ENCODE measurements around the gene ADGRV1.

- TF ChIP-seq CTCF (IDR thresholded peaks at IDR 0.05) (no peak), USF1 (IDR thresholded peaks at IDR 0.05; ENCODE audit: borderline replicate concordance, low read depth) (no peak), RAD21 (IDR thresholded peaks at IDR 0.05; ENCODE audit: low read length) (no peak), EP300 (IDR thresholded peaks at IDR 0.05; ENCODE audit: borderline replicate concordance in 1 of 2, low read depth in 1 of 2, low read length in 1 of 2) (no peak), IRF3 (IDR thresholded peaks at IDR 0.05; ENCODE audit: low read depth, low read length) (no peak), MXI1 (IDR thresholded peaks at IDR 0.05; ENCODE audit: low read depth, low read length) (no peak), REST (IDR thresholded peaks at IDR 0.05; ENCODE audit: low read depth, low read length) (no peak), YY1 (IDR thresholded peaks at IDR 0.05; ENCODE audit: low read depth) (no peak), ELF1 (IDR thresholded peaks at IDR 0.05) (no peak), RXRA (IDR thresholded peaks at IDR 0.05; ENCODE audit: borderline replicate concordance, low read depth) (no peak), MAX (IDR thresholded peaks at IDR 0.05; ENCODE audit: low read depth) (no peak), RFX5 (IDR thresholded peaks at IDR 0.05; ENCODE audit: low read length) (no peak)
Measured at GRCh38 chr5:90657030-90657429, 98.4 kb downstream of the ADGRV1 start.

All from SK-N-SH (cell line).